GM21576 (cell line): ENCODE results near the gene KLK15.
"Not testable (repeated sequence)": the region's sequence is repeated elsewhere in the genome, so short reads cannot be mapped to it uniquely, and the experiment has no call there.

Experiments
- ATAC-seq: cut with Tn5 transposase; IDR thresholded peaks from one replicate; pipeline ENCODE4 v1.9.1; 2021; ENCODE audit warnings: mild to moderate bottlenecking, moderate library complexity; ENCODE audit not compliant: unreplicated experiment

The KLK15 gene

DNA sequence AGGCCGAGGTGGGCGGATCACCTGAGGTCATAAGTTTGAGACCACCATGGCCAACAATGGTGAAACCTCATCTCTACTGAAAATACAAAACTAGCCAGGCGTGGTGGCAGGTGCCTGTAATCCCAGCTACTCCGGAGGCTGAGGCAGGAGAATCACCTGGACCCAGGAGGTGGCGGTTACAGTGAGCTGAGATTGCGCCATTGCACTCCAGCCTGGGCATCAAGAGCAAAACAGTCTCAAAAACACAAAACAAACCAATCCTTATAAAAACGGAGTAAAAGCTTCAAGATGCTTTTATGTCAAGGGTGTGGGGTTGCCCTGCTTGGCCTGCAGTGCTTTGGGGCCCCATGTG lies 36.0 kb downstream of the KLK15 start:
- no peak for ATAC-seq

DNA sequence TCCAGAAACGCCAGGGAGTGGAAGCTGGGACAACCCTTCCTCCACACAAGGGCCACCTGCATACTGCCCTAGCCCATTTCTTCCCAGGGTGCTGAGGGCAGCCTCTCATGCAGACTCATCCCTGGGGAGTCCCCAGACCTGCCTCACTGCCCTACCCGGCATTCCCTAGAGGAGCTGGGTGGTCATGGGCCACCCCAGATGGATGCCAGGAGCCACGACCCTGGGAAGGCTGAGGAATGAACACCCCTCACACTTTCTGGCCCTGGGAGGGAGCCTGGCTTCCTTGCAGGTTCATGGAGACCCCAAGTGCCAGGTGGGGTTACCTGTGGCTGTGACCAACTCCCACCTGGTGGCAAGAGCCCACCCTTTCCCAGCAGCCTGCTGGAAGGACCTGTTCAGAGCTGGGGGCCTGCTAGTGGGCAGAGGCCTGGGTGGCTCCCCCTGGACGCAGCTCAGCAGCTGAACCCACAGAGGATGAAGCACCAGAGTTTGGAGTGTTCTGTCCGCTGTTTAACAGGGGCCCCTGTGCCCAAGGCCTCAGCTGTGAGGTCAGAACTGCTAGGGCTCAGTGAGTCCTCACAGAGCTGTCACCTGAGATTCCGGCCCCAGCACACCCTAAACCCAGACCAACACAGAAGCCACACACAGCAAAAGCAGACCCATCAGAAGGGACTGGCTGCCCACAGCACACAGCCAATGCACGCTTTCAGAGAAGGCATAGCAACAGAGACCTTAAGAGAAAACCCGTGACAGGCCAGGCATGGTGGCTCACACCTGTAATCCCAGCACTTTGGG lies 36.5 kb downstream of the KLK15 start:
- ATAC-seq = no peak

DNA sequence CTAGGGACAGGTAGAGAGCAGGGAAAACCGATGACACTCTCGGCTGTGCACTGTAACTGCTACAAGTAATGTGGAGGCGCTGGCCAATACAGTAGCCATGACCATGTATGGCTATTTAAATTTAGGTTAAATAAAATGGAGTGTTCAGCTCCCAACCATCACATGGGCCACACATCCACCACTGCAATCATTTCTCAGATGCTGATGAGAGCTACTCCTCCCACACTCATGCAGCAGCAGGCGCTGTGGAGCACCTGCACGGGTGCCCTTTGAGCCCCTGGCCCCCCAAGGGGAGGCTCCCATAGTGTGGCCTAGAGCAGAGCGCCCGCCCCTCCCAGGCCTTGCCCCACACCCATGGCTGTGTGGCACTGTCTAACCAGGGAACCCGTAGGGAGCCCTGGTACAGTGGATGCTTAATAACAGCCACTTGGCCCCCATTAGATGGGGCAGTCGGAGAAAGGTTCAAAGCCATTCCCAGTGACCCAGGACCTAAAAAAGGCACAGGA lies 37.2 kb downstream of the KLK15 start:
- ATAC-seq = no peak

DNA sequence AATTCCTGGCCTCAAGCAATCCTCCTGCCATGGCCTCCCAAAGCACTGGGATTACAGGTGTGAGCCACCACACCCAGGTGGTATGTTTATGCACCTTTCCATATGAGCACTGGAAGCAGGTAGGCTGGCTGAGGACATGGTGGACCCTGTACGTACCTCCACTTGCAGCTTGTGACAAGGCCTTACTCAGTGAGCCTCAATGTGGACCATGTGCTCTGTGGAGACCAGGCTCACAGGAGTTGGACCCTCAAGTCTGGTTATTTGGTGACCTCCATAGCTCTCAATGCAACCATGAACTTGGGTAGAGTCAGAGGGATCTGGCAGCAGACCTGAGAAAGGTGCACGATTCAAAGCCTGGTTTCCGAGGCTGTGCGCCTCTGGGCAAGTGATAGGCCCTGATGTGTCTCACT lies 37.7 kb downstream of the KLK15 start:
- ATAC-seq = no peak

DNA sequence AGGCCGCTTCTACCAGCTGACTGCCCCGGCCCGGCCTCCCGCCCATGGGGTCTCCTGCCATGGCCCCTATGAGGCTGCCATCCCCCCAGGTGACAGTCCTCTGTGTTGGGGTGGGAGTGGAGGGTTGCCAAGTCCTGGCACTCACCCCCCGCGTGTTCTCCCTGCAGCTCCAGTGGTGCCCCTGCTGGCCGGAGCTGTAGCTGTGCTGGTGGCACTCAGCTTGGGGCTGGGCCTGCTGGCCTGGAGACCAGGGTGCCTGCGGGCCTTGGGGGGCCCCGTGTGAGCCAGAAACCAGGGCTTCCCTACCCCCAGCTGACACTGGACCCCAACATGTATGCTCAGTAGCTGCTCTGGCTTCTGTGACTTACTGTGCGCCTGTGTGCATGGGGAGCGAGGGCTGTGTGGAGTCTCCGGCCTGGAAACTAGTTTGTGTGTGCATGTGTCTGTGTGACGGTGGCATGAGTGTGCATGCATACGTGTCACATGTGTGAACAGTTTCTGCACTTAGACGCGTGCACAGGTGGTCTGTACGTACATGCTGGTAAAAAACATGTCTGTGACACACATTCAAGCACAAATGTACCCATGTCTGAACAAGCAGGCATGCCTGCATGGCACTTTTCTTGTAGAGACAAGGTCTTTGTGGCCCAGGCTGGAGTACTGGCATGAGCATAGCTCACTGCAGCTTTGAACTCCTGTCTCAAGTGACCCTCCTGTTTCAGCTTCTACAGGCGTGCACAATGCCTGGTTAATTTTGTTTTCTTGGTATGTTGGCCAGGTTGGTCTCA lies 38.3 kb downstream of the KLK15 start:
- no peak for ATAC-seq

- ATAC-seq = no peak
These were observed 39.1 kb downstream of the KLK15 start for GRCh38 chr19:50794074-50794875.

- no peak for ATAC-seq
These were observed 39.8 kb downstream of the KLK15 start for GRCh38 chr19:50793558-50794065.

- ATAC-seq = no peak
These were observed 40.8 kb downstream of the KLK15 start for GRCh38 chr19:50792272-50793250.

DNA sequence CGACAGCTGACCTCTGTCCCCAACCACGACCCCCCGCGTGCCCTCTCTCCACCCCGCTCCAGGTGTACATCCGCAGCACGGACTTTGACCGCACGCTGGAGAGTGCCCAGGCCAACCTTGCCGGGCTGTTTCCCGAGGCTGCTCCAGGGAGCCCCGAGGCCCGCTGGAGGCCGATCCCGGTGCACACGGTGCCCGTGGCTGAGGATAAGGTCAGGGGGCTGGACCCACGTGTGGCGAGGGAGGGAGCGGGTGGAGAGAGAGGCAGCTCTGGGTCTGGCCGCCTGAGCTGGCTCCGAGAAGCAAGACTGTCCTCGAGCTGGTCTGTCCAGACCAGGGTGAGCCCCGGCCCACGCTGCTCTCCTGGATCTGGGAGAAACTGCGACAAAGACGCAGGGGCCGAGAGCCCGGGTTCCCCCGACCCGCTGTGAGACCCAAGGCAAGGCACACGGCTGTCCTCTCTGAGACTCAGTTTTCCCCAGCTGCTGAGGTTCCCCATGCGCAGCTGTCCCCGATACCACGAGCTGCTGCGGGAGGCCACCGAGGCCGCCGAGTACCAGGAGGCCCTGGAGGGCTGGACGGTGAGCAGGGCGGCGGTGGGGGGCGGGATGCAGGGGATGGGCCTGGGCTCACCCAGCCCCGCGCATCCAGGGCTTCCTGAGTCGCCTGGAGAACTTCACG lies 41.6 kb downstream of the KLK15 start:
- no peak for ATAC-seq

DNA sequence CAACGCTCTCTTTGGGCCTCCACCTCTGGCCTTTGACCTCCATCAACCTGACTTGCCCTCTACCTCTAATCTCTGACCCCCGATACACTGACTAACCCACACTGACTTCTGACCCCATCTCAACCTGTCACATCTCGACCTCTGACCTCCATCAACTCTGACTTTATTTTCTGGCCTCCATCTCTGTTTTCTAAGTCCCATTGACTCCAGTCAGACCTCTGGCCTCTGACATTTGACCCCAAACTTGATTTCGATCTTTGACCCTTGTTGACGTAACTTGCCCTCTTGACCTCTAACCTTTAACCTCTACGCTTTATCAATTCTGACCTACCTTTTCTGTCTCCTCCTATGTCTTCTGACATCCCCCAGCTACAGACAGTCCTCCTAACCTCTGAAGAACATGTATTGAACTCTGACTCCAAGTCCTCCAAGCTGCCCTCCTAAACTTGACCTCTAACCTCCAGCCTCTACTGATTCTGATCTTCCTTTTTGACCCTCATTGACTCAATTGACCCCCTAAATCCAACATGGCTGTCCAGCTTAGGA lies 42.4 kb downstream of the KLK15 start:
- no peak for ATAC-seq

DNA sequence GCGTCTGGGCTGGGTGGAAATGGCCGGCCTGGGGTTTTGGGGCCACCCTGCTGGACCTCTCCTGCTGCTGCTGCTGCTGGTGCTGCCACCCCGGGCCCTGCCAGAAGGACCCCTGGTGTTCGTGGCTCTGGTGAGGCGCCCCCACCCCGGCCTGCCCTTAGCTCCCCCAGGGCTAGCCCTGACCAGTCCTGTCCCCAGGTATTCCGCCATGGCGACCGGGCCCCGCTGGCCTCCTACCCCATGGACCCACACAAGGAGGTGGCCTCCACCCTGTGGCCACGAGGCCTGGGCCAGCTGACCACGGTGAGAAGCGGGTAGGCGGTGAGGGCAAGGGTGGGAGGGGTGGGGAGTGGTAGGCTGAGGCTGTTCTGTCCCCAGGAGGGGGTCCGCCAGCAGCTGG lies 43.0 kb downstream of the KLK15 start, which contains the start of gene ACP4:
Gene ACP4, plus strand, starts transcription at position 20 of the 400 bp plus-strand sequence. Its CDS starts 0 bp downstream, at position 20.
- no peak for ATAC-seq

DNA sequence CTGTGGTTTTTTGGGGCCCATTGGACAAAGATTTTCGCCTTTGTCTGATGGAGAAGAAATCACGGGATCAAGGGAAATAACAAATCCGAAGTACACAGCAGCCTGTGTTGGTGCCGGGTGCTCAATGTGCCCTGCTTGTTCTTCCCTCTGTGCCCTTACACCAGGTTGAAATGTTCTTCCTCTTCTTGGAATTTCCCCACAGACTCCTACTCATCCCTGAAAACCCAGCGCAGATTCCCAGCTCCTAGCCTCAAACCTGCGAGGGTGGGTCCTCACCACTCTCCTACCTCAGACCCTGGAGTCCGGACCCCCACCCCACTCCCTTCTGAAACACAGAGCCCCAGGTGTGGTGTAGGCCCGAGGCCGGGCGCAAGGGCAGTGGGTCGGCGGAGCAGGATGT lies 48.0 kb downstream of the KLK15 start:
- no peak for ATAC-seq

- ATAC-seq = no peak
These were observed 48.7 kb downstream of the KLK15 start for GRCh38 chr19:50784710-50785109.

- ATAC-seq = not testable (repeated sequence)
These were observed 49.6 kb downstream of the KLK15 start for GRCh38 chr19:50783848-50784152.

GRCh38 chr19:50780753-50781435 lies 52.5 kb downstream of the KLK15 start:
- ATAC-seq = no peak

GRCh38 chr19:50779504-50780457 lies 53.6 kb downstream of the KLK15 start:
- no peak for ATAC-seq

GRCh38 chr19:50778906-50779430 lies 54.4 kb downstream of the KLK15 start:
- ATAC-seq = no peak
